WTC11 (cell line): ENCODE measurements around the gene CLTA. TPM values are rescaled to one million over a fixed set of nuclear protein-coding genes. Genes with fewer than 3 reads are reported as not detected.
A peak's percentile ranks its signal among the peaks of the same experiment; 100 is the strongest.

Experiments used
- ATAC-seq: fragments of 200-7000 bp; cut with Tn5 transposase; 2 replicates; pipeline ENCODE4 v1.10.0; 2021; ENCODE audit warnings: mild to moderate bottlenecking, moderate library complexity
- CTCF ChIA-PET: fragments of 300-600 bp; sonication (Branson Sonifier 250); formaldehyde crosslinking; loops from one replicate; lab custom pipeline; 2021; ENCODE audit warnings: antibody characterized with exemption; lab: Charles Lee
- POLR2A ChIA-PET: fragments of 350-600 bp; sonication (Branson Sonifier 250); formaldehyde crosslinking; loops from one replicate; lab custom pipeline; 2021; ENCODE audit warnings: antibody characterized with exemption; lab: Charles Lee
- DNase-seq: peaks from one replicate; pipeline ENCODE4 v3.0.0; 2021; ENCODE audit warnings: low spot score
- H3K27ac Mint-ChIP-seq: 2 replicates; pipeline ENCODE4 v1.8.0; 2021; ENCODE audit warnings: mixed read lengths
- H3K27me3 Mint-ChIP-seq: 2 replicates; pipeline ENCODE4 v1.8.0; 2021; ENCODE audit warnings: low read depth, mild to moderate bottlenecking, moderate library complexity, mixed read lengths
- H3K36me3 Mint-ChIP-seq: 2 replicates; pipeline ENCODE4 v1.8.0; 2021; ENCODE audit warnings: mixed read lengths
- H3K4me1 Mint-ChIP-seq: 2 replicates; pipeline ENCODE4 v1.8.0; 2022; ENCODE audit warnings: mixed read lengths
- H3K4me3 Mint-ChIP-seq: 2 replicates; pipeline ENCODE4 v1.8.0; 2021; ENCODE audit warnings: mild to moderate bottlenecking, moderate library complexity, mixed read lengths
- H3K9me3 Mint-ChIP-seq: 2 replicates; pipeline ENCODE4 v1.8.0; 2021; ENCODE audit warnings: mixed read lengths
- ATF6 ChIP-seq: sonication (generic); formaldehyde crosslinking; IDR thresholded peaks from 2 replicates; pipeline ENCODE4 v1.8.1; 2023; ENCODE audit warnings: mild to moderate bottlenecking, missing genetic modification reagents
- CREB1 ChIP-seq: sonication (generic); formaldehyde crosslinking; IDR thresholded peaks from 2 replicates; pipeline ENCODE4 v1.8.0; 2023; ENCODE audit warnings: mild to moderate bottlenecking, missing genetic modification reagents
- ESRRA ChIP-seq: sonication (generic); formaldehyde crosslinking; IDR thresholded peaks from 2 replicates; pipeline ENCODE4 v1.8.1; 2022; ENCODE audit warnings: mild to moderate bottlenecking, missing genetic modification reagents, borderline replicate concordance
- FOXJ3 ChIP-seq: sonication (generic); formaldehyde crosslinking; IDR thresholded peaks from 2 replicates; pipeline ENCODE4 v1.9.0; 2021; ENCODE audit warnings: missing genetic modification reagents, mild to moderate bottlenecking, borderline replicate concordance
- FOXK1 ChIP-seq: sonication (generic); formaldehyde crosslinking; IDR thresholded peaks from 2 replicates; pipeline ENCODE4 v1.8.0; 2022; ENCODE audit warnings: mild to moderate bottlenecking, moderate library complexity, missing genetic modification reagents
- GABPB1 ChIP-seq: sonication (generic); formaldehyde crosslinking; IDR thresholded peaks from 2 replicates; pipeline ENCODE4 v1.8.1; 2023; ENCODE audit warnings: mild to moderate bottlenecking, missing genetic modification reagents
- GRHL2 ChIP-seq: fragments of 250-450 bp; sonication (Bioruptor Pico); IDR thresholded peaks from 2 replicates; pipeline ENCODE4 v1.8.0; 2022; ENCODE audit warnings: mild to moderate bottlenecking, moderate library complexity; ENCODE audit not compliant: insufficient replicate concordance, severe bottlenecking
- MYBL2 ChIP-seq: sonication (generic); formaldehyde crosslinking; IDR thresholded peaks from 2 replicates; pipeline ENCODE4 v1.8.1; 2023; ENCODE audit warnings: mild to moderate bottlenecking, moderate library complexity, missing genetic modification reagents
- SMAD4 ChIP-seq: sonication (generic); formaldehyde crosslinking; IDR thresholded peaks from 2 replicates; pipeline ENCODE4 v1.8.0; 2022; ENCODE audit warnings: mild to moderate bottlenecking, missing genetic modification reagents
- SOX15 ChIP-seq: fragments of 250-450 bp; sonication (Bioruptor Pico); IDR thresholded peaks from 2 replicates; pipeline ENCODE4 v1.9.0; 2021; ENCODE audit warnings: mild to moderate bottlenecking
- STAT6 ChIP-seq: sonication (generic); formaldehyde crosslinking; conservative IDR thresholded peaks from 2 replicates; pipeline ENCODE4 v1.8.1; 2023; ENCODE audit warnings: mild to moderate bottlenecking, low read depth, missing genetic modification reagents, moderate library complexity
- TCF7 ChIP-seq: sonication (generic); formaldehyde crosslinking; IDR thresholded peaks from 2 replicates; pipeline ENCODE4 v1.8.0; 2022; ENCODE audit warnings: mild to moderate bottlenecking, low read depth, missing genetic modification reagents, moderate library complexity
- TEAD1 ChIP-seq: sonication (generic); formaldehyde crosslinking; IDR thresholded peaks from 2 replicates; pipeline ENCODE4 v1.8.0; 2022; ENCODE audit warnings: mild to moderate bottlenecking, missing genetic modification reagents
- ZNF396 ChIP-seq: fragments of 250-450 bp; sonication (Bioruptor Pico); IDR thresholded peaks from 2 replicates; pipeline ENCODE4 v1.8.0; 2021; ENCODE audit warnings: mild to moderate bottlenecking, moderate library complexity, borderline replicate concordance
- total RNA-seq: library from RNA; stranded (reverse); gene quantifications from 3 replicates; pipeline ENCODE4 v1.2.3, GENCODE V29; 2021
- TF ChIP-seq, protein P1 (sequence below): sonication (generic); formaldehyde crosslinking; IDR thresholded peaks from 2 replicates; pipeline ENCODE4 v1.8.1; 2023; ENCODE audit warnings: mild to moderate bottlenecking, missing genetic modification reagents, moderate library complexity
- TF ChIP-seq, protein P2 (sequence below): sonication (generic); formaldehyde crosslinking; IDR thresholded peaks from 2 replicates; pipeline ENCODE4 v1.8.1; 2023; ENCODE audit warnings: mild to moderate bottlenecking, missing genetic modification reagents
- TF ChIP-seq, protein P3 (sequence below): fragments of 250-450 bp; sonication (Bioruptor Pico); IDR thresholded peaks from 2 replicates; pipeline ENCODE4 v1.9.0; 2021; ENCODE audit warnings: mild to moderate bottlenecking
- TF ChIP-seq, protein P4 (sequence below): sonication (generic); formaldehyde crosslinking; IDR thresholded peaks from 2 replicates; pipeline ENCODE4 v1.8.1; 2023; ENCODE audit warnings: mild to moderate bottlenecking, moderate library complexity, missing genetic modification reagents

The CLTA gene
- total RNA-seq, 1 experiment from 2014 or later: 213 TPM

DNA sequence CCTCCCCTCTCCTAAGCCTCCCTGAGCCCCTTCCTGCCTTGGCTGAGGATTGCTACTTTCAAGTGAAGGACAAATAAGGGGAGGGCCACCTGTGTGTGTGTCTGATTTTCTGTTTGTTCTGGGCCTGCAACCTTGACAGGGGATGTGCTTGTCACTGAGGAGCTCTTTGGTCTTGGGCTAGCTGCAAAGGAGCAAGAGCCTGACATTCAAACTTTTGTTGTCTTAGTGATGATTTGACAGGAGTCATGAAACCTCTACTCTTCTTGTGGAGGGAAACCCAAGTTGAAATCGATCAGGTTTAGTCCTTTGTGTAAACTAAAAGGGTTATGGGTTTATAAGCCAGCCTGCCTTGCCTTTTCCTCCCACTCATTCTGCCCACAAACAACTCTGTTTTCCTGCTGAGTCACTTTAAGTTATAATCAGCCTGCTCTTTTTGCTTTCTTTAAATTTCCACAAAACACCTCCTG is 16.9 kb downstream of the CLTA start:
- H3K4me3 Mint-ChIP-seq: no peak overlapping the region
- ATAC-seq (no peak), DNase-seq (no peak)
- no peak for TF ChIP-seq TCF7 (CRISPR knock-in tag)
- TF ChIP-seq, protein P1, sequence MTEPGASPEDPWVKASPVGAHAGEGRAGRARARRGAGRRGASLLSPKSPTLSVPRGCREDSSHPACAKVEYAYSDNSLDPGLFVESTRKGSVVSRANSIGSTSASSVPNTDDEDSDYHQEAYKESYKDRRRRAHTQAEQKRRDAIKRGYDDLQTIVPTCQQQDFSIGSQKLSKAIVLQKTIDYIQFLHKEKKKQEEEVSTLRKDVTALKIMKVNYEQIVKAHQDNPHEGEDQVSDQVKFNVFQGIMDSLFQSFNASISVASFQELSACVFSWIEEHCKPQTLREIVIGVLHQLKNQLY (CRISPR knock-in tag): no peak
- TF ChIP-seq ATF6 (CRISPR knock-in tag): no peak
- peaks cover 94% of the 10 kb centered on the region for H3K36me3 Mint-ChIP-seq
- H3K27me3 Mint-ChIP-seq: no peaks in the 10 kb centered on the region
- ChIA-PET POLR2A (no interaction called here), CTCF (interaction anchor here (1.4 kb wide), 1 partner anchor 184 kb away, joined by 3 read pairs; no protein-coding TSS in a partner anchor)
- 0 out of 2 replicates have a peak overlapping the region, but pooled peaks have one; percentile 36 for H3K27ac Mint-ChIP-seq
- H3K9me3 Mint-ChIP-seq: no peaks in the 10 kb centered on the region
- H3K4me1 Mint-ChIP-seq: no peaks in the 10 kb centered on the region

- Mint-ChIP-seq H3K4me3 (no peak overlapping the region), H3K27me3 (no peaks in the 10 kb centered on the region), H3K36me3 (peaks cover 89% of the 10 kb centered on the region), H3K27ac (peak overlapping the region; percentile 23; the same call in 1 of the 2 replicates), H3K9me3 (no peaks in the 10 kb centered on the region), H3K4me1 (no peaks in the 10 kb centered on the region)
- DNase-seq (no peak), ATAC-seq (no peak)
- TF ChIP-seq ESRRA (CRISPR knock-in tag) (no peak), TEAD1 (CRISPR knock-in tag) (no peak), SMAD4 (CRISPR knock-in tag) (no peak), FOXJ3 (CRISPR knock-in tag) (no peak)
- TF ChIP-seq, protein P2, sequence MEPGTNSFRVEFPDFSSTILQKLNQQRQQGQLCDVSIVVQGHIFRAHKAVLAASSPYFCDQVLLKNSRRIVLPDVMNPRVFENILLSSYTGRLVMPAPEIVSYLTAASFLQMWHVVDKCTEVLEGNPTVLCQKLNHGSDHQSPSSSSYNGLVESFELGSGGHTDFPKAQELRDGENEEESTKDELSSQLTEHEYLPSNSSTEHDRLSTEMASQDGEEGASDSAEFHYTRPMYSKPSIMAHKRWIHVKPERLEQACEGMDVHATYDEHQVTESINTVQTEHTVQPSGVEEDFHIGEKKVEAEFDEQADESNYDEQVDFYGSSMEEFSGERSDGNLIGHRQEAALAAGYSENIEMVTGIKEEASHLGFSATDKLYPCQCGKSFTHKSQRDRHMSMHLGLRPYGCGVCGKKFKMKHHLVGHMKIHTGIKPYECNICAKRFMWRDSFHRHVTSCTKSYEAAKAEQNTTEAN: no peak
- CTCF ChIA-PET: no interaction called here
- POLR2A ChIA-PET: no interaction called here
Observed at GRCh38 chr9:36208521-36209253, 18.0 kb downstream of the CLTA start.

DNA sequence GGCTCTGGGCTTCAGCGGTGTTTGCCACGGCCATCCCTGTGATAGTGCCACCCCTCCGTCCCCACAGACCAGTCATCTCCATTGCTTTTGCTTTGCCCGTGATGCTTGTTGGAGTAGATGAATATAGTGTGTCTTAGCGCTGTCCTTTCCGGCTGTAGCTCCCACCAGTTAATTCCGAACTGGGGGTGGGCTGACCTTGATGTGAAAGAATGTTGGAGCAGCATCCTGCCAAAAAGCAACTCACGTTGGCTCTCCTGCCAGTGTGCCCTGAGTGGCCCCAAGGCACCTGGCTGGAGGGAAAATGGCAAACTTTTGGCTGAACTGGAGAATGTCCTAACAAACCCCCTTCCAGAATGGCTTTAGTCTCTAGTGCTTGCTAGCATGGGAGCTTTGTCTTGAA is 20.0 kb downstream of the CLTA start:
- H3K27ac Mint-ChIP-seq: peak overlapping the region; percentile 1; the same call in 1 of the 2 replicates
- ATAC-seq (no peak), DNase-seq (no peak)
- no peaks in the 10 kb centered on the region for H3K4me1 Mint-ChIP-seq
- no peaks in the 10 kb centered on the region for H3K27me3 Mint-ChIP-seq
- peaks cover 71% of the 10 kb centered on the region for H3K36me3 Mint-ChIP-seq
- H3K9me3 Mint-ChIP-seq: no peaks in the 10 kb centered on the region
- H3K4me3 Mint-ChIP-seq: no peak overlapping the region
- POLR2A ChIA-PET: no interaction called here
- CTCF ChIA-PET: interaction anchor here (1.4 kb wide), 1 partner anchor 45 kb away, joined by 4 read pairs; no protein-coding TSS in a partner anchor
- TF ChIP-seq MYBL2 (CRISPR knock-in tag) (no peak), SOX15 (CRISPR knock-in tag) (no peak), GABPB1 (no peak), STAT6 (no peak), CREB1 (no peak), ZNF396 (CRISPR knock-in tag) (no peak), GRHL2 (no peak), FOXK1 (CRISPR knock-in tag) (no peak)
- TF ChIP-seq, protein P3, sequence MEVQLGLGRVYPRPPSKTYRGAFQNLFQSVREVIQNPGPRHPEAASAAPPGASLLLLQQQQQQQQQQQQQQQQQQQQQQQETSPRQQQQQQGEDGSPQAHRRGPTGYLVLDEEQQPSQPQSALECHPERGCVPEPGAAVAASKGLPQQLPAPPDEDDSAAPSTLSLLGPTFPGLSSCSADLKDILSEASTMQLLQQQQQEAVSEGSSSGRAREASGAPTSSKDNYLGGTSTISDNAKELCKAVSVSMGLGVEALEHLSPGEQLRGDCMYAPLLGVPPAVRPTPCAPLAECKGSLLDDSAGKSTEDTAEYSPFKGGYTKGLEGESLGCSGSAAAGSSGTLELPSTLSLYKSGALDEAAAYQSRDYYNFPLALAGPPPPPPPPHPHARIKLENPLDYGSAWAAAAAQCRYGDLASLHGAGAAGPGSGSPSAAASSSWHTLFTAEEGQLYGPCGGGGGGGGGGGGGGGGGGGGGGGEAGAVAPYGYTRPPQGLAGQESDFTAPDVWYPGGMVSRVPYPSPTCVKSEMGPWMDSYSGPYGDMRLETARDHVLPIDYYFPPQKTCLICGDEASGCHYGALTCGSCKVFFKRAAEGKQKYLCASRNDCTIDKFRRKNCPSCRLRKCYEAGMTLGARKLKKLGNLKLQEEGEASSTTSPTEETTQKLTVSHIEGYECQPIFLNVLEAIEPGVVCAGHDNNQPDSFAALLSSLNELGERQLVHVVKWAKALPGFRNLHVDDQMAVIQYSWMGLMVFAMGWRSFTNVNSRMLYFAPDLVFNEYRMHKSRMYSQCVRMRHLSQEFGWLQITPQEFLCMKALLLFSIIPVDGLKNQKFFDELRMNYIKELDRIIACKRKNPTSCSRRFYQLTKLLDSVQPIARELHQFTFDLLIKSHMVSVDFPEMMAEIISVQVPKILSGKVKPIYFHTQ (CRISPR knock-in tag): no peak
- TF ChIP-seq, protein P4, sequence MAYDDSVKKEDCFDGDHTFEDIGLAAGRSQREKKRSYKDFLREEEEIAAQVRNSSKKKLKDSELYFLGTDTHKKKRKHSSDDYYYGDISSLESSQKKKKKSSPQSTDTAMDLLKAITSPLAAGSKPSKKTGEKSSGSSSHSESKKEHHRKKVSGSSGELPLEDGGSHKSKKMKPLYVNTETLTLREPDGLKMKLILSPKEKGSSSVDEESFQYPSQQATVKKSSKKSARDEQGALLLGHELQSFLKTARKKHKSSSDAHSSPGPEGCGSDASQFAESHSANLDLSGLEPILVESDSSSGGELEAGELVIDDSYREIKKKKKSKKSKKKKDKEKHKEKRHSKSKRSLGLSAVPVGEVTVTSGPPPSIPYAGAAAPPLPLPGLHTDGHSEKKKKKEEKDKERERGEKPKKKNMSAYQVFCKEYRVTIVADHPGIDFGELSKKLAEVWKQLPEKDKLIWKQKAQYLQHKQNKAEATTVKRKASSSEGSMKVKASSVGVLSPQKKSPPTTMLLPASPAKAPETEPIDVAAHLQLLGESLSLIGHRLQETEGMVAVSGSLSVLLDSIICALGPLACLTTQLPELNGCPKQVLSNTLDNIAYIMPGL (CRISPR knock-in tag): no peak
- TF ChIP-seq, protein P1 (CRISPR knock-in tag): no peak
